HFF-Myc (cell line): ENCODE measurements around the gene KRT7.
"Not testable (repeated sequence)": the region's sequence is repeated elsewhere in the genome, so short reads cannot be mapped to it uniquely, and the experiment has no call there.

Experiments used
- DNase-seq: peaks from one replicate; pipeline ENCODE4 v3.0.0-alpha.2; 2011; ENCODE audit warnings: low read depth; ENCODE audit errors: extremely low read depth
- H3K4me3 ChIP-seq: replicated peaks from 2 replicates; pipeline ENCODE4 v1.5.1; 2011; ENCODE audit warnings: low read depth, mild to moderate bottlenecking, control low read depth, low read length
- TF ChIP-seq, protein P1 (sequence below): IDR thresholded peaks from 2 replicates; pipeline ENCODE4 v1.5.1; 2012; ENCODE audit warnings: mild to moderate bottlenecking, low read depth, low read length, control low read depth; ENCODE audit errors: missing control alignments

Gene KRT7

GRCh38 chr12:52254180-52254964, 21.3 kb downstream of the KRT7 start:
- TF ChIP-seq, protein P1, sequence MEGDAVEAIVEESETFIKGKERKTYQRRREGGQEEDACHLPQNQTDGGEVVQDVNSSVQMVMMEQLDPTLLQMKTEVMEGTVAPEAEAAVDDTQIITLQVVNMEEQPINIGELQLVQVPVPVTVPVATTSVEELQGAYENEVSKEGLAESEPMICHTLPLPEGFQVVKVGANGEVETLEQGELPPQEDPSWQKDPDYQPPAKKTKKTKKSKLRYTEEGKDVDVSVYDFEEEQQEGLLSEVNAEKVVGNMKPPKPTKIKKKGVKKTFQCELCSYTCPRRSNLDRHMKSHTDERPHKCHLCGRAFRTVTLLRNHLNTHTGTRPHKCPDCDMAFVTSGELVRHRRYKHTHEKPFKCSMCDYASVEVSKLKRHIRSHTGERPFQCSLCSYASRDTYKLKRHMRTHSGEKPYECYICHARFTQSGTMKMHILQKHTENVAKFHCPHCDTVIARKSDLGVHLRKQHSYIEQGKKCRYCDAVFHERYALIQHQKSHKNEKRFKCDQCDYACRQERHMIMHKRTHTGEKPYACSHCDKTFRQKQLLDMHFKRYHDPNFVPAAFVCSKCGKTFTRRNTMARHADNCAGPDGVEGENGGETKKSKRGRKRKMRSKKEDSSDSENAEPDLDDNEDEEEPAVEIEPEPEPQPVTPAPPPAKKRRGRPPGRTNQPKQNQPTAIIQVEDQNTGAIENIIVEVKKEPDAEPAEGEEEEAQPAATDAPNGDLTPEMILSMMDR: no peak
- DNase-seq: no peak
- no peak overlapping the region for H3K4me3 ChIP-seq

DNA sequence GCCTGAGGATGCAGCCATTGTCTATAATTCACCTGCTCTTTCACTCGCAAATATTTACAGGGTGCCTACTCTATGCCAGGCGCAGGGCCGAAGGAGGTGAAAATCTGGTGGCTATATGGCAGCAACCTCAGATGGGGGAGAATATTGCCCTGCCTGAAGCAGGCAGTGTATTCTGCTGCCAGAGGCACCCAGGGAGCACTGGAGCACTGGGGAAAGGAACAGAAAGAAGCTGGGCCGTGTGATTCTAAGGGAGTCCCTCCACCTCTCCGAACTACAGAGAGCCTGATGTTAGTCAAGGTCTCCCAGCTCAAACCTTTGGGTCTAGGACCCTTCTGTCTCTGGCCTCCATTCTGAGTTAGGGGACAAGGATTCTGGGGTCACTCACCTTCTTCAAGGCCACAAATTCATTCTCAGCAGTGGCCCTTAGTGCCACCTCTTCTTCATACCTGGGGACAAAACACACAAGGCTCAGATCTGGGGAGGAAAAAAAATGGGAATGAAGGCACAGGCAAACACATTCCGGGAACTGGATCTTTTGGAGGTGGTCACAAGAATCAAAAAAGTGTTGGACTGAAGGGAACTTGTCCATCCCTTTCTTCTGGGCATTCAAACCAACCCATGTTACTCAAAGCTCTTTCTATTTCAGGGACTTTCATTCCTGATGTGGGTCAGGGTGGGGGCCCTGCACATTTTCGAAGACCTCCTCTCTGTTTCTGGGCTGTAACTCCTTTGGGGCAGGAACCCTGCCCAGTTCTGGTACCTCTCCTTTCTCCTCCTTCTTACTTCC, 22.1 kb downstream of the KRT7 start:
- H3K4me3 ChIP-seq: no peak overlapping the region
- DNase-seq: no peak
- TF ChIP-seq, protein P1: no peak

DNA sequence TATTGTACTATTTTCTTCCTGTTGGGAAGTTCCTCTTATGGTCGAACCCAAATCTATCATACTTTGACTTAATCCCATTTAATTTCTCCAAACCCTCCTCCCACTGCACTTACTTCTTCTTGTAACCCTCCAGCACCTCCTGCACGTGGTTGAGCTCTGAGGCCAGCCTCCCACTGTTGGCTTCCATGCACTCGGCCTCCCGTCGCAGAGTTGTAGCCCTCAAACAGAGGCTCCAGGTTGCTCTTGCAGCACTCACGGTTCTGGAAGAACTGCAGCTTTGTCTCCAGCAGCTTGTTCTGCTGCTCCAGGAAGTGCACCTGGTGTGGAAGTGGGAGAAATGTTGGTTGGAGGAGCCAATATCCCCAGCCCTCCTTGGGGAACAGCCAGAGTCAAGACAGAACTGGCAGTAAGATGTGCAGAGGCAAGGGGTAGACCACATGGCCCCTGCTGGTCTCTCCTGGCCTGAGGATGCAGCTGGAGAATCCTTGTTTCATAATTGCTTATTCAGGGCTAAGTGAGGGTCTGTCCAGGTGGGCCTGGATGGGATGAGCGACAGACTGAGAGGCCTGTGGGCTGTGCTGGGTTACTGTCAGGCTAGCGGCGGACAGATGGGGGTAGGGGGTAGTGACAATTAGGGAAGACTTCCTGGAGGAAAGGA, 23.0 kb downstream of the KRT7 start:
- no peak for DNase-seq
- no peak overlapping the region for H3K4me3 ChIP-seq
- TF ChIP-seq, protein P1: no peak

GRCh38 chr12:52256584-52256935, 23.5 kb downstream of the KRT7 start:
- no peak for DNase-seq
- TF ChIP-seq, protein P1: no peak
- H3K4me3 ChIP-seq: no peak overlapping the region

GRCh38 chr12:52257074-52257551, 24.1 kb downstream of the KRT7 start:
- no peak for DNase-seq
- TF ChIP-seq, protein P1: no peak

DNA sequence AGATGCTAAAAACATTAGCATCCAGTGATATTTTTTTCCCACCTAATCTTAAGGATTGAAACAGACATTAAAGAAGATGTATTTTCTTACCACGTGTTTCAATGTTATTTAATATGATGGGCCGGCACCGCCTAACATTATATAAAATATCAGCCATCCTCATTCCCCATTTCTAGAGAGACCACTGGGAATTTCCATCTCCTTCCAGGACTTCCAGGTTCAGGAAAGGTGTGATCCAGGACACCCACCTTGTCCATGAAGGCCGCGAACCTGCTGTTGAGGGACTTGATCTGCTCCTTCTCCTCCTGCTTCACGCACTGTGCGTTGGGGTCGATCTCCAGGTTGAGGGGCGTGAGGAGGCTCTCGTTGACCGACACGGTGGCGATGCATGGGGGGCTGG, 24.9 kb downstream of the KRT7 start:
- H3K4me3 ChIP-seq, DNase-seq: not testable (repeated sequence)

More at GRCh38 chr12:52257074-52257551, 24.1 kb downstream of the KRT7 start:
- no peak overlapping the region for H3K4me3 ChIP-seq
